HepG2 (cell line): Measurements from ENCODE around the gene ADAMTS12.
"Not testable (repeated sequence)": the region's sequence is repeated elsewhere in the genome, so short reads cannot be mapped to it uniquely, and the experiment has no call there.

Source experiments
- ASH2L ChIP-seq: fragments of 300-600, 200-600 bp; sonication (generic); IDR thresholded peaks from 2 replicates; pipeline ENCODE4 v1.7.0; 2017; ENCODE audit warnings: low read depth, mild to moderate bottlenecking, moderate library complexity, mixed read lengths, low read length; ENCODE audit not compliant: insufficient read length
- ATAD3A ChIP-seq: sonication (generic); formaldehyde crosslinking; IDR thresholded peaks from 2 replicates; pipeline ENCODE4 v1.4.0; 2020; ENCODE audit warnings: missing genetic modification reagents
- BRF2 ChIP-seq: sonication (generic); formaldehyde crosslinking; IDR thresholded peaks from 2 replicates; pipeline ENCODE4 v1.8.1; 2022; ENCODE audit warnings: mild to moderate bottlenecking, missing genetic modification reagents
- CTCF ChIP-seq: sonication (generic); formaldehyde crosslinking; IDR thresholded peaks from 2 replicates; pipeline ENCODE4 v1.5.0; 2020; ENCODE audit warnings: mild to moderate bottlenecking, missing genetic modification reagents, moderate library complexity
- EZH2 ChIP-seq: conservative IDR thresholded peaks from 2 replicates; pipeline ENCODE4 v1.6.1; 2012; ENCODE audit warnings: mild to moderate bottlenecking, low read depth, low read length, moderate library complexity
- NFE2 ChIP-seq: sonication (generic); formaldehyde crosslinking; IDR thresholded peaks from 2 replicates; pipeline ENCODE4 v1.4.0; 2020; ENCODE audit warnings: missing genetic modification reagents
- POLR2AphosphoS5 ChIP-seq: IDR thresholded peaks from 2 replicates; pipeline ENCODE4 v1.6.1; 2012; ENCODE audit warnings: low read depth, low read length
- YY1 ChIP-seq: IDR thresholded peaks from 2 replicates; pipeline ENCODE4 v1.6.1; 2011; ENCODE audit warnings: low read length, low read depth, moderate library complexity, mild to moderate bottlenecking; ENCODE audit not compliant: insufficient read depth, insufficient replicate concordance

GRCh38 chr5:33859177-33859576 is 32.6 kb downstream of the ADAMTS12 start:
- TF ChIP-seq EZH2; POLR2AphosphoS5; ASH2L; NFE2 (CRISPR knock-in tag); BRF2 (CRISPR knock-in tag); YY1; ATAD3A; CTCF (CRISPR knock-in tag): not testable (repeated sequence)
